ENCODE data around the gene UPP2.

Gene UPP2

DNA sequence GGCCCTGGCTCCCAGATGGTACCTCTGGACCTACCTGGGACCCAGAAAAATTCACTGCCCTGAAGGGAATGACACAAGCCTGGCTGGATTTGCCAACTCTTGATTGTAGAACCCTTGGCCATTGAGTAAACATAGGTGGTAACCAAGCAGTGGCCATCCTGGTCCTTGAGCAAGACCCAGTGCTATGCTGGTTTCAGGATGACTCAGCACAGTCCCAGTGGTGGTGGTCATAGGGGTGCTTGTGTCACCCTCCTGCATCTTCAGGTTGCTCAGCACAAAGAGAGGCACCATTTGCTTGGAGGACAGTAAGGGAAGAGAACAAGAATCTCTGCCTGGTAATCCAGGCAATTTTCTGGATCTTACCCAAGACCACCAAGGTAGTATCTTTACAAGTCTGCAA is 52.9 kb downstream of the UPP2 start:
- H2AFZ ChIP-seq (ENCODE audit: low read length) = no peak overlapping the region
- H3K9me2 ChIP-seq (replicated peaks; ENCODE audit: low read depth, low read length) = no peaks in the 10 kb centered on the region
- no peaks in the 10 kb centered on the region for H3K79me2 ChIP-seq (ENCODE audit: insufficient read depth, low read length)
- H3K4me2 ChIP-seq (ENCODE audit: low read depth, low read length, poor library complexity, severe bottlenecking) = no peak overlapping the region
- H3K4me3 ChIP-seq (ENCODE audit: low read length, poor library complexity, severe bottlenecking) = no peak overlapping the region
- H3K4me1 ChIP-seq (ENCODE audit: insufficient read depth, low read length, poor library complexity, severe bottlenecking) = no peaks in the 10 kb centered on the region
- H3F3A ChIP-seq (ENCODE audit: low read depth) = no peaks in the 10 kb centered on the region
- no peaks in the 10 kb centered on the region for H3K36me3 ChIP-seq (ENCODE audit: insufficient read depth, low read length)
- H4K20me1 ChIP-seq (ENCODE audit: insufficient read depth, low read length, poor library complexity, severe bottlenecking) = no peaks in the 10 kb centered on the region
- TF ChIP-seq EZH2phosphoT487 (IDR thresholded peaks at IDR 0.05; ENCODE audit: borderline replicate concordance) = no peak
- TF ChIP-seq, protein P1, sequence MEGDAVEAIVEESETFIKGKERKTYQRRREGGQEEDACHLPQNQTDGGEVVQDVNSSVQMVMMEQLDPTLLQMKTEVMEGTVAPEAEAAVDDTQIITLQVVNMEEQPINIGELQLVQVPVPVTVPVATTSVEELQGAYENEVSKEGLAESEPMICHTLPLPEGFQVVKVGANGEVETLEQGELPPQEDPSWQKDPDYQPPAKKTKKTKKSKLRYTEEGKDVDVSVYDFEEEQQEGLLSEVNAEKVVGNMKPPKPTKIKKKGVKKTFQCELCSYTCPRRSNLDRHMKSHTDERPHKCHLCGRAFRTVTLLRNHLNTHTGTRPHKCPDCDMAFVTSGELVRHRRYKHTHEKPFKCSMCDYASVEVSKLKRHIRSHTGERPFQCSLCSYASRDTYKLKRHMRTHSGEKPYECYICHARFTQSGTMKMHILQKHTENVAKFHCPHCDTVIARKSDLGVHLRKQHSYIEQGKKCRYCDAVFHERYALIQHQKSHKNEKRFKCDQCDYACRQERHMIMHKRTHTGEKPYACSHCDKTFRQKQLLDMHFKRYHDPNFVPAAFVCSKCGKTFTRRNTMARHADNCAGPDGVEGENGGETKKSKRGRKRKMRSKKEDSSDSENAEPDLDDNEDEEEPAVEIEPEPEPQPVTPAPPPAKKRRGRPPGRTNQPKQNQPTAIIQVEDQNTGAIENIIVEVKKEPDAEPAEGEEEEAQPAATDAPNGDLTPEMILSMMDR (conservative IDR thresholded peaks at IDR 0.05; ENCODE audit: low read length) = no peak
- no peaks in the 10 kb centered on the region for H3K9me3 ChIP-seq (ENCODE audit: insufficient read depth, low read depth, low read length)
- no peaks in the 10 kb centered on the region for H3K27me3 ChIP-seq (ENCODE audit: insufficient read depth, low read length, poor library complexity, severe bottlenecking)
- H3K9ac ChIP-seq (ENCODE audit: low read depth, low read length, poor library complexity, severe bottlenecking) = no peak overlapping the region

DNA sequence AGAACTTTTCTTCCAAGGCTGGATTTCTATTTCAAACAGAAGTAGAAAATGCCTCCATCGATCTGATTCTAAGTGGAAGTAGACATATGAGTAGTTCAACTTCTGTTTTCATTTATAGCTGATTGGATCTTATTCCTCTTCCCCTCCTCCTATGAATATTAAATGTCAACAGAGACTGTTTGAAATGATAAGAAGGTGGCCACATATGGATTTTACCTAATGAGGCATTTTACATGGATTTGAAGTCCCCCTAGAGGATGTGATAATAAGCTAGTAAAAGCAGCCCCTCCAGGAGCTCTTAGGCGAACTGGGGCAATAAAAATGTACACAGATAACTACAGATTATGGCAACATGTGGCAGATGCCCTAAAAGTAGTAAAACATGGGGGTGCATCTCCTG is 71.0 kb downstream of the UPP2 start:
- no peaks in the 10 kb centered on the region for H3K9me2 ChIP-seq (replicated peaks; ENCODE audit: low read depth, low read length)
- H4K20me1 ChIP-seq (ENCODE audit: insufficient read depth, low read length, poor library complexity, severe bottlenecking) = no peaks in the 10 kb centered on the region
- H3K9ac ChIP-seq (ENCODE audit: low read depth, low read length, poor library complexity, severe bottlenecking) = no peak overlapping the region
- H3K4me2 ChIP-seq (ENCODE audit: low read depth, low read length, poor library complexity, severe bottlenecking) = no peak overlapping the region
- no peak overlapping the region for H2AFZ ChIP-seq (ENCODE audit: low read length)
- no peak for TF ChIP-seq EZH2phosphoT487 (IDR thresholded peaks at IDR 0.05; ENCODE audit: borderline replicate concordance)
- TF ChIP-seq, protein P1 (conservative IDR thresholded peaks at IDR 0.05; ENCODE audit: low read length) = no peak
- no peaks in the 10 kb centered on the region for H3K27me3 ChIP-seq (ENCODE audit: insufficient read depth, low read length, poor library complexity, severe bottlenecking)
- no peaks in the 10 kb centered on the region for H3K9me3 ChIP-seq (ENCODE audit: insufficient read depth, low read depth, low read length)
- no peaks in the 10 kb centered on the region for H3K79me2 ChIP-seq (ENCODE audit: insufficient read depth, low read length)
- H3K4me3 ChIP-seq (ENCODE audit: low read length, poor library complexity, severe bottlenecking) = no peak overlapping the region
- no peaks in the 10 kb centered on the region for H3F3A ChIP-seq (ENCODE audit: low read depth)
- H3K4me1 ChIP-seq (ENCODE audit: insufficient read depth, low read length, poor library complexity, severe bottlenecking) = no peaks in the 10 kb centered on the region
- H3K36me3 ChIP-seq (ENCODE audit: insufficient read depth, low read length) = no peaks in the 10 kb centered on the region

DNA sequence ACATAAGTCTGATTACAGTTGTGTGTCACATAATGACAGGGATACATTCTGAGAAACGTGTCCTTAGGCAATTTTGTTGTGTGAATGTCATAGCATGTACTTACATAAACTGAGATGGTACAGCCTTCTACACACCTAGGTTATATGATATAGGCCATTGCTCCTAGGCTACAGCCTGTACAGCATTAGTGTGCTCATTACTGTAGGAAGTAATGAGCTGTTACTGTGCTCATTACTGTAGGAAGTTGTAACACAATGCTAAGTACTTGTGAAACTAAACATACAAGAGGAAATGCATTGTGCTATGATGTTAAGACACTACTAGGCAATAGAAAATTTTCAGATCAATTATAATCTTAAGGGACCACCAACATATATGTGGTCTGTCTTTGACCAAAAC is 72.8 kb downstream of the UPP2 start:
- Histone ChIP-seq H3K4me2 (ENCODE audit: low read depth, low read length, poor library complexity, severe bottlenecking) (no peak overlapping the region), H3K9me3 (ENCODE audit: insufficient read depth, low read depth, low read length) (no peaks in the 10 kb centered on the region), H3K9ac (ENCODE audit: low read depth, low read length, poor library complexity, severe bottlenecking) (no peak overlapping the region), H2AFZ (ENCODE audit: low read length) (no peak overlapping the region), H3K9me2 (replicated peaks; ENCODE audit: low read depth, low read length) (no peaks in the 10 kb centered on the region), H3K4me1 (ENCODE audit: insufficient read depth, low read length, poor library complexity, severe bottlenecking) (no peaks in the 10 kb centered on the region), H3K79me2 (ENCODE audit: insufficient read depth, low read length) (no peaks in the 10 kb centered on the region), H3K27me3 (ENCODE audit: insufficient read depth, low read length, poor library complexity, severe bottlenecking) (no peaks in the 10 kb centered on the region), H4K20me1 (ENCODE audit: insufficient read depth, low read length, poor library complexity, severe bottlenecking) (no peaks in the 10 kb centered on the region), H3K36me3 (ENCODE audit: insufficient read depth, low read length) (no peaks in the 10 kb centered on the region), H3F3A (ENCODE audit: low read depth) (no peaks in the 10 kb centered on the region), H3K4me3 (ENCODE audit: low read length, poor library complexity, severe bottlenecking) (no peak overlapping the region)
- TF ChIP-seq EZH2phosphoT487 (IDR thresholded peaks at IDR 0.05; ENCODE audit: borderline replicate concordance) = no peak
- TF ChIP-seq, protein P1 (conservative IDR thresholded peaks at IDR 0.05; ENCODE audit: low read length) = no peak

Data from Loucy (cell line).